ENCODE data around the gene HTT-AS.
"Not testable (repeated sequence)": the region's sequence is repeated elsewhere in the genome, so short reads cannot be mapped to it uniquely, and the experiment has no call there.

The HTT-AS gene

GRCh38 chr4:3112609-3113469 is 38.5 kb upstream of the HTT-AS start:
- H3K4me1 ChIP-seq (ENCODE audit: control insufficient read depth, insufficient read depth, low read length, poor library complexity, severe bottlenecking) = no peaks in the 10 kb centered on the region
- H3K27ac ChIP-seq (ENCODE audit: insufficient read depth, low read length, poor library complexity, severe bottlenecking) = no peak overlapping the region
- H3K36me3 ChIP-seq (ENCODE audit: control insufficient read depth, insufficient read depth, low read length) = peaks cover 66% of the 10 kb centered on the region
- H3K4me3 ChIP-seq (ENCODE audit: insufficient read depth, low read depth, low read length, poor library complexity, severe bottlenecking) = no peak overlapping the region
- no peaks in the 10 kb centered on the region for H3K9me3 ChIP-seq (ENCODE audit: control insufficient read depth, low read length)
- H3K27me3 ChIP-seq (replicated peaks; ENCODE audit: control insufficient read depth, insufficient read depth, low read length, poor library complexity, severe bottlenecking) = no peaks in the 10 kb centered on the region
- no peak for DNase-seq

DNA sequence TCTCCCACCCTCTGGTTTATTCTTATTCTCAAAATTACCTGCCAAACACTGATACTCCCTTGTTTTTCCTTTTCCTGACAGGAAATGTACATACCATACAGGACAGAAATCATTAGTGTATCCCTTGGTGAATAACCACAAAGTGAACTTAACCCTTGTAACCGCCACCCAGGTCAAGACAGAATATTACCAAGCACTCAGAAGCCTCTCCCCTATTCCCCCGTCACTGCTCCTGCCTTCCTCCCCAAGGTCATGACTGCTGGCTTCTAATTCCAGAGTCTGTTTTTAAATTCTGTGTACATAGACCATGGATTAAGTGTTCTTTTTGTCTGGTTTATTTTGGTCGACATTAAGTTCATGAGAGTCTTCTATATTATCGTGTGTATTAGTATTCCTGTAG is 37.9 kb upstream of the HTT-AS start:
- Histone ChIP-seq H3K27me3 (replicated peaks; ENCODE audit: control insufficient read depth, insufficient read depth, low read length, poor library complexity, severe bottlenecking) (no peaks in the 10 kb centered on the region), H3K4me1 (ENCODE audit: control insufficient read depth, insufficient read depth, low read length, poor library complexity, severe bottlenecking) (no peaks in the 10 kb centered on the region), H3K4me3 (ENCODE audit: insufficient read depth, low read depth, low read length, poor library complexity, severe bottlenecking) (no peak overlapping the region), H3K36me3 (ENCODE audit: control insufficient read depth, insufficient read depth, low read length) (peaks cover 66% of the 10 kb centered on the region), H3K9me3 (ENCODE audit: control insufficient read depth, low read length) (no peaks in the 10 kb centered on the region), H3K27ac (ENCODE audit: insufficient read depth, low read length, poor library complexity, severe bottlenecking) (no peak overlapping the region)
- DNase-seq = no peak

DNA sequence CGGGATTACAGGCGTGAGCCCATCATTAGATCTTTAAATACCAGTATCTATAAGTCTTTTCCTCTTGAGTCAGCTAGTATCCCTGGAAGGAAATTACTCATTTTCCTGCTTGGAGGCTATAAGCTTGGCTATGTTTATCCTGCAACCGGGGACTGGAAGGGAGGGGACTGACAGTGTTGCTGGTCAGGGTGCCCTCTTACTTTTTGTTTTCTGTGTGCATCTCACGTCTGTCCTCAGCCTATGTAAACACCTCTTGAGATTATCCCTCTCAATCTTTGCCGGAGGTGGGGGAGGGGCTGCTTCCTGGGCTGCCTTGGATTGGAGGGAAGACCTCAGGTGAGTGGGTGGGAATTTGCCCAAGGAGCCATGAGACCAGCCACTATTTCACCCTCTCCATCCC is 37.1 kb upstream of the HTT-AS start:
- H3K4me1 ChIP-seq (ENCODE audit: control insufficient read depth, insufficient read depth, low read length, poor library complexity, severe bottlenecking) = no peaks in the 10 kb centered on the region
- no peak overlapping the region for H3K27ac ChIP-seq (ENCODE audit: insufficient read depth, low read length, poor library complexity, severe bottlenecking)
- no peak for DNase-seq
- no peaks in the 10 kb centered on the region for H3K9me3 ChIP-seq (ENCODE audit: control insufficient read depth, low read length)
- H3K4me3 ChIP-seq (ENCODE audit: insufficient read depth, low read depth, low read length, poor library complexity, severe bottlenecking) = no peak overlapping the region
- peaks cover 62% of the 10 kb centered on the region for H3K36me3 ChIP-seq (ENCODE audit: control insufficient read depth, insufficient read depth, low read length)
- no peaks in the 10 kb centered on the region for H3K27me3 ChIP-seq (replicated peaks; ENCODE audit: control insufficient read depth, insufficient read depth, low read length, poor library complexity, severe bottlenecking)

DNA sequence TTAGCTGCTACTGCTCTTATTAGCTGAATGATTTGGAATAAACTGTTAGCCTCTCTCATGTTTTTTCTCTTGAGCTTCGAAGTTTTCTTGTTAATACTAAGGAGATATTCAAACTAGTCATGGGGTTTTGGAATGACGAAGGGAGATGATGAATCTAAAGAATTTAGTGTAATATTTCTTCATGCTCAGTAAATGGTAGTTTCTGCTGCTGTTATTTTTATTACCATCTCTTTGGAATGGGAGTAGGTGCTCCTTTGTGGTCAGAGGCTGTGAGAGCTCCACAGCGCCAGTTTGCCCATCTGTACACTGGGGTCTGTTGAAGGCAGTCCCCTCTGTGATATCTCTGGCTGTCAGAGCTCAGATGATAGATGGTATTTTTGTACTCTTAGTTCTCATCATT is 33.9 kb upstream of the HTT-AS start:
- H3K27ac ChIP-seq (ENCODE audit: insufficient read depth, low read length, poor library complexity, severe bottlenecking) = no peak overlapping the region
- no peaks in the 10 kb centered on the region for H3K27me3 ChIP-seq (replicated peaks; ENCODE audit: control insufficient read depth, insufficient read depth, low read length, poor library complexity, severe bottlenecking)
- no peaks in the 10 kb centered on the region for H3K4me1 ChIP-seq (ENCODE audit: control insufficient read depth, insufficient read depth, low read length, poor library complexity, severe bottlenecking)
- no peak for DNase-seq
- H3K9me3 ChIP-seq (ENCODE audit: control insufficient read depth, low read length) = no peaks in the 10 kb centered on the region
- H3K36me3 ChIP-seq (ENCODE audit: control insufficient read depth, insufficient read depth, low read length) = peaks cover 51% of the 10 kb centered on the region
- no peak overlapping the region for H3K4me3 ChIP-seq (ENCODE audit: insufficient read depth, low read depth, low read length, poor library complexity, severe bottlenecking)

- no peak for DNase-seq
- H3K27ac ChIP-seq (ENCODE audit: insufficient read depth, low read length, poor library complexity, severe bottlenecking) = no peak overlapping the region
- H3K4me1 ChIP-seq (ENCODE audit: control insufficient read depth, insufficient read depth, low read length, poor library complexity, severe bottlenecking) = no peaks in the 10 kb centered on the region
- no peaks in the 10 kb centered on the region for H3K9me3 ChIP-seq (ENCODE audit: control insufficient read depth, low read length)
- H3K27me3 ChIP-seq (replicated peaks; ENCODE audit: control insufficient read depth, insufficient read depth, low read length, poor library complexity, severe bottlenecking) = no peaks in the 10 kb centered on the region
- H3K36me3 ChIP-seq (ENCODE audit: control insufficient read depth, insufficient read depth, low read length) = peaks cover 46% of the 10 kb centered on the region
- no peak overlapping the region for H3K4me3 ChIP-seq (ENCODE audit: insufficient read depth, low read depth, low read length, poor library complexity, severe bottlenecking)
Observed at GRCh38 chr4:3107691-3108121, 33.4 kb upstream of the HTT-AS start.

GRCh38 chr4:3107271-3107670 is 32.9 kb upstream of the HTT-AS start:
- H3K4me3 ChIP-seq (ENCODE audit: insufficient read depth, low read depth, low read length, poor library complexity, severe bottlenecking) = no peak overlapping the region
- H3K9me3 ChIP-seq (ENCODE audit: control insufficient read depth, low read length) = no peaks in the 10 kb centered on the region
- no peak for DNase-seq
- no peaks in the 10 kb centered on the region for H3K4me1 ChIP-seq (ENCODE audit: control insufficient read depth, insufficient read depth, low read length, poor library complexity, severe bottlenecking)
- no peak overlapping the region for H3K27ac ChIP-seq (ENCODE audit: insufficient read depth, low read length, poor library complexity, severe bottlenecking)
- H3K27me3 ChIP-seq (replicated peaks; ENCODE audit: control insufficient read depth, insufficient read depth, low read length, poor library complexity, severe bottlenecking) = no peaks in the 10 kb centered on the region
- peaks cover 41% of the 10 kb centered on the region for H3K36me3 ChIP-seq (ENCODE audit: control insufficient read depth, insufficient read depth, low read length)

DNA sequence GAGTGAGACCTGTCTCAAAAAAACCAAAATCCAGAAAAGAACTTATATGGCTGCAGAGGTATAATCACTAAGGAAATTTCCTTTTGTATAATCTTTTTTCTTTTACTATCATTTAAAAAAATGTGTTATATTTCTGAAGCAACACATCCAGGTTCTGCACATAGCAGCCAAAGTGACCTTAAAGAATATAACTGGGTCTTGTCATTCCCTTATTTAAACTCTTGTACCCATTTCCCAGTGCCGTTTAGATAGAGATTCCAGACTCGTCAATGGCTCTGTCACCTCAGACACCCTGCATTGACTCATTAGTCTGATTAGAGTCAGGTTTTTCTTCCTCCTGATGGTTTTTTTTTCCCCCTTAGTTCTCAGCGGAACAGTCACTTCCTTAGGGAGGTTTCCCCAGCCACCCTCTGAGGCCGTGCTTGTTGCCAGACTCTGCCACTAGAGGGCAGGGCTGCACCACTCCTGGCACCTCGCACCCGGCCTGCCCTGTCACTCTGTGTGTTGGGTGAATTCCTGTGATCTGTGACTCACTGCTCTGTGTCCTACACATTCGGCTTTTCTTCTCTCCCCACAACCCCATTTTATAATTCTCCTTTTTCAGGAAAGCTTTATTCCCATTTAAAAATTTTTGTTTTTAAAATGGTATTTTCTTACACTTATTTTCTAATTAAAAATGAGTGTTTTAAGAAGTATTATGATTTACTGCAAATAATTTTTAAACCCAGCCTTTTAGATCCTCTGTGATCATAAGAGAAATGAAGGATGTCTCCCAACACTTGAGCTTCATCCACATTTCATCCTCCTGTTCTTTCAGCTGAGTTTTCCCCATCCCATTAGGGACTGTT is 32.2 kb upstream of the HTT-AS start:
- H3K4me1 ChIP-seq (ENCODE audit: control insufficient read depth, insufficient read depth, low read length, poor library complexity, severe bottlenecking) = no peaks in the 10 kb centered on the region
- no peak overlapping the region for H3K4me3 ChIP-seq (ENCODE audit: insufficient read depth, low read depth, low read length, poor library complexity, severe bottlenecking)
- H3K27ac ChIP-seq (ENCODE audit: insufficient read depth, low read length, poor library complexity, severe bottlenecking) = no peak overlapping the region
- peak; percentile 69 to 74 (median 69) for DNase-seq
- peaks cover 44% of the 10 kb centered on the region for H3K36me3 ChIP-seq (ENCODE audit: control insufficient read depth, insufficient read depth, low read length)
- no peaks in the 10 kb centered on the region for H3K27me3 ChIP-seq (replicated peaks; ENCODE audit: control insufficient read depth, insufficient read depth, low read length, poor library complexity, severe bottlenecking)
- H3K9me3 ChIP-seq (ENCODE audit: control insufficient read depth, low read length) = no peaks in the 10 kb centered on the region

DNA sequence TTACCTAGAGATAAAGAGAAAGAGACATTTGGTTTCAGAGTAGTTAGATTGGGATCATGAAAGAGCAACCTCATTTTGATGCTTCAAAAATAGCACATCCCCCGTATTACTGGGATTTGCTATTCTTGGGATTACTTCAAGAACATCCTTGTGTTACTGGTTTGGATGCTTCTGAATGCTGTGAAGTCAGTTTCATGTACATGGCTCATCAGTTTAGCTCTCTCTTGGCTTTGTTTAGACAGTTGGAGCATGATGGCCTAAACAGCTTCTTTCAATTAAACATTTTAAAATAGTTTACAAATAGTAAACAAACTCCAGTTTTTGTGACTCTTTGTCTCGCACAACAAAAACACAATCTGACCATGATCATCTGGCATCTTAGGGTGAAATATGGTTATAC is 24.0 kb upstream of the HTT-AS start:
- H3K27me3 ChIP-seq (replicated peaks; ENCODE audit: control insufficient read depth, insufficient read depth, low read length, poor library complexity, severe bottlenecking) = no peaks in the 10 kb centered on the region
- H3K27ac ChIP-seq (ENCODE audit: insufficient read depth, low read length, poor library complexity, severe bottlenecking) = no peak overlapping the region
- H3K4me3 ChIP-seq (ENCODE audit: insufficient read depth, low read depth, low read length, poor library complexity, severe bottlenecking) = no peak overlapping the region
- DNase-seq = no peak
- H3K36me3 ChIP-seq (ENCODE audit: control insufficient read depth, insufficient read depth, low read length) = peaks cover 40% of the 10 kb centered on the region
- H3K9me3 ChIP-seq (ENCODE audit: control insufficient read depth, low read length) = no peaks in the 10 kb centered on the region
- H3K4me1 ChIP-seq (ENCODE audit: control insufficient read depth, insufficient read depth, low read length, poor library complexity, severe bottlenecking) = no peaks in the 10 kb centered on the region

GRCh38 chr4:3096202-3096601 is 21.9 kb upstream of the HTT-AS start:
- Histone ChIP-seq H3K27ac (ENCODE audit: insufficient read depth, low read length, poor library complexity, severe bottlenecking) (no peak overlapping the region), H3K4me3 (ENCODE audit: insufficient read depth, low read depth, low read length, poor library complexity, severe bottlenecking) (no peak overlapping the region), H3K9me3 (ENCODE audit: control insufficient read depth, low read length) (no peaks in the 10 kb centered on the region), H3K27me3 (replicated peaks; ENCODE audit: control insufficient read depth, insufficient read depth, low read length, poor library complexity, severe bottlenecking) (no peaks in the 10 kb centered on the region), H3K4me1 (ENCODE audit: control insufficient read depth, insufficient read depth, low read length, poor library complexity, severe bottlenecking) (no peaks in the 10 kb centered on the region), H3K36me3 (ENCODE audit: control insufficient read depth, insufficient read depth, low read length) (peaks cover 35% of the 10 kb centered on the region)
- DNase-seq = no peak

- not testable (repeated sequence) for H3K4me3 ChIP-seq (ENCODE audit: insufficient read depth, low read depth, low read length, poor library complexity, severe bottlenecking); H3K27ac ChIP-seq (ENCODE audit: insufficient read depth, low read length, poor library complexity, severe bottlenecking); H3K9me3 ChIP-seq (ENCODE audit: control insufficient read depth, low read length); H3K27me3 ChIP-seq (replicated peaks; ENCODE audit: control insufficient read depth, insufficient read depth, low read length, poor library complexity, severe bottlenecking); DNase-seq; H3K4me1 ChIP-seq (ENCODE audit: control insufficient read depth, insufficient read depth, low read length, poor library complexity, severe bottlenecking)
- peaks cover 21% of the 10 kb centered on the region for H3K36me3 ChIP-seq (ENCODE audit: control insufficient read depth, insufficient read depth, low read length)
Observed at GRCh38 chr4:3094701-3095100, 20.4 kb upstream of the HTT-AS start.

Data from effector memory CD4-positive, alpha-beta T cell (primary cell).